ENCODE results near the gene HEBP2. TPM values are rescaled to one million over a fixed set of nuclear protein-coding genes. Genes with fewer than 3 reads are reported as not detected.

The HEBP2 gene
- total RNA-seq, 3 donors from 2014 or later (not counting 1 experiment from before 2014, with no cell fraction given), result 14.2 to 18.6 (median 15.2) TPM

GRCh38 chr6:138370631-138371451 lies 33.2 kb upstream of the HEBP2 start:
- Mint-ChIP-seq H3K27ac (no peak overlapping the region), H3K4me1 (no peaks in the 10 kb centered on the region), H3K4me3 (no peak overlapping the region), H3K9me3 (no peaks in the 10 kb centered on the region), H3K36me3 (no peaks in the 10 kb centered on the region), H3K27me3 (ENCODE audit: low read depth in 2 of 2) (peaks cover 13 to 16% of the 10 kb centered on the region in 2 donors)
- Histone ChIP-seq H3K36me3 (ENCODE audit: control insufficient read depth, insufficient read depth, low read length) (no peaks in the 10 kb centered on the region), H3K4me1 (ENCODE audit: control insufficient read depth, insufficient read depth, low read length) (no peaks in the 10 kb centered on the region), H3K27me3 (ENCODE audit: control insufficient read depth, insufficient read depth, low read length) (no peaks in the 10 kb centered on the region), H3K27ac (ENCODE audit: low read length) (no peak overlapping the region), H3K4me3 (ENCODE audit: low read length) (no peak overlapping the region), H3K9me3 (ENCODE audit: control insufficient read depth, insufficient read depth, low read length) (no peaks in the 10 kb centered on the region)
- no peak for ATAC-seq
- WGBS (ENCODE audit: insufficient coverage), result 86% methylated on average over 8 of the region's 9 CpGs
- TF ChIP-seq CTCF (IDR thresholded peaks at IDR 0.05), result no peak
- DNase-seq, result no peak
- intact Hi-C loops (cut with micrococcal nuclease), result no loop called here

- ATAC-seq, result no peak
- intact Hi-C loops (cut with micrococcal nuclease), result no loop called here
- H3K4me1 Mint-ChIP-seq, result no peaks in the 10 kb centered on the region
- H3K4me3 ChIP-seq (ENCODE audit: low read length), result no peak overlapping the region
- H3K27ac ChIP-seq (ENCODE audit: low read length), result no peak overlapping the region
- H3K9me3 Mint-ChIP-seq, result no peaks in the 10 kb centered on the region
- H3K36me3 ChIP-seq (ENCODE audit: control insufficient read depth, insufficient read depth, low read length), result no peaks in the 10 kb centered on the region
- WGBS (ENCODE audit: insufficient coverage), result 81% methylated on average over 2 of the region's 3 CpGs
- DNase-seq, result no peak
- H3K4me1 ChIP-seq (ENCODE audit: control insufficient read depth, insufficient read depth, low read length), result no peaks in the 10 kb centered on the region
- H3K27me3 ChIP-seq (ENCODE audit: control insufficient read depth, insufficient read depth, low read length), result no peaks in the 10 kb centered on the region
- no peak for TF ChIP-seq CTCF (IDR thresholded peaks at IDR 0.05)
- H3K27me3 Mint-ChIP-seq (ENCODE audit: low read depth in 2 of 2), result peaks cover 13% of the 10 kb centered on the region in 2 donors
- no peak overlapping the region for H3K27ac Mint-ChIP-seq
- H3K4me3 Mint-ChIP-seq, result no peak overlapping the region
- H3K36me3 Mint-ChIP-seq, result no peaks in the 10 kb centered on the region
- H3K9me3 ChIP-seq (ENCODE audit: control insufficient read depth, insufficient read depth, low read length), result no peaks in the 10 kb centered on the region
These were observed 32.6 kb upstream of the HEBP2 start for GRCh38 chr6:138371452-138371711.

GRCh38 chr6:138371720-138372119 lies 32.3 kb upstream of the HEBP2 start:
- Mint-ChIP-seq H3K36me3 (no peaks in the 10 kb centered on the region), H3K9me3 (no peaks in the 10 kb centered on the region), H3K4me1 (no peaks in the 10 kb centered on the region), H3K27ac (no peak overlapping the region), H3K27me3 (ENCODE audit: low read depth in 2 of 2) (peaks cover 13% of the 10 kb centered on the region in 2 donors), H3K4me3 (no peak overlapping the region)
- H3K4me1 ChIP-seq (ENCODE audit: control insufficient read depth, insufficient read depth, low read length), result no peaks in the 10 kb centered on the region
- intact Hi-C loops (cut with micrococcal nuclease), result no loop called here
- DNase-seq (no peak), ATAC-seq (no peak)
- no peaks in the 10 kb centered on the region for H3K27me3 ChIP-seq (ENCODE audit: control insufficient read depth, insufficient read depth, low read length)
- no peak overlapping the region for H3K4me3 ChIP-seq (ENCODE audit: low read length)
- H3K27ac ChIP-seq (ENCODE audit: low read length), result no peak overlapping the region
- H3K9me3 ChIP-seq (ENCODE audit: control insufficient read depth, insufficient read depth, low read length), result no peaks in the 10 kb centered on the region
- WGBS (ENCODE audit: insufficient coverage), result 77% methylated on average over 3 of the region's 3 CpGs
- H3K36me3 ChIP-seq (ENCODE audit: control insufficient read depth, insufficient read depth, low read length), result no peaks in the 10 kb centered on the region
- TF ChIP-seq CTCF (IDR thresholded peaks at IDR 0.05), result no peak
